Mesodermal cell (in vitro differentiated cells): ENCODE data around the gene GCNA.

Experiments used
- H3K27ac ChIP-seq: 2 replicates; pipeline ENCODE4 v1.7.0; 2013; ENCODE audit warnings: mild to moderate bottlenecking, low read depth, low read length, moderate library complexity; ENCODE audit not compliant: severe bottlenecking
- H3K36me3 ChIP-seq: 2 replicates; pipeline ENCODE4 v1.7.1; 2013; ENCODE audit warnings: mild to moderate bottlenecking, low read length, moderate library complexity; ENCODE audit not compliant: control insufficient read depth, insufficient read depth
- H3K4me1 ChIP-seq: one replicate; pipeline ENCODE4 v1.7.1; 2013; ENCODE audit warnings: mild to moderate bottlenecking, low read length; ENCODE audit not compliant: insufficient read depth, control insufficient read depth, poor library complexity, severe bottlenecking
- H3K4me3 ChIP-seq: 2 replicates; pipeline ENCODE4 v1.7.0; 2013; ENCODE audit warnings: low read length, control low read depth, mild to moderate bottlenecking; ENCODE audit not compliant: insufficient read depth, poor library complexity, severe bottlenecking; ENCODE audit errors: extremely low read depth
- H3K9me3 ChIP-seq: 2 replicates; pipeline ENCODE4 v1.7.1; 2013; ENCODE audit warnings: mild to moderate bottlenecking, low read length, moderate library complexity; ENCODE audit not compliant: control insufficient read depth
- WGBS, 2 experiments: methylation state at CpG; one replicate each; pipeline ENCODE4 v1.1.5; 2013; ENCODE audit warnings: missing lambda C conversion rate in 2 of 2; ENCODE audit not compliant: insufficient coverage in 2 of 2; 5-methylcytosine and 5-hydroxymethylcytosine counted together

Gene GCNA

GRCh38 chrX:71623714-71624113, 45.5 kb downstream of the GCNA start:
- Histone ChIP-seq H3K9me3 (no peaks in the 10 kb centered on the region), H3K4me3 (no peak overlapping the region), H3K4me1 (peaks cover 3% of the 10 kb centered on the region), H3K36me3 (no peaks in the 10 kb centered on the region), H3K27ac (no peak overlapping the region)
- 96% methylated on average over 3 of the region's 3 CpGs; no CpG with 5 or more reads in 1 of the 2 experiments for WGBS, 2 experiments

GRCh38 chrX:71625471-71625870, 47.2 kb downstream of the GCNA start:
- no peaks in the 10 kb centered on the region for H3K36me3 ChIP-seq
- peaks cover 3% of the 10 kb centered on the region for H3K4me1 ChIP-seq
- no peak overlapping the region for H3K4me3 ChIP-seq
- no peak overlapping the region for H3K27ac ChIP-seq
- no peaks in the 10 kb centered on the region for H3K9me3 ChIP-seq
- WGBS, 2 experiments = 100% methylated on average over 1 to 3 of the region's 5 CpGs

- WGBS, 2 experiments = 100% methylated on average over 2 to 3 of the region's 6 CpGs
- H3K36me3 ChIP-seq = no peaks in the 10 kb centered on the region
- H3K27ac ChIP-seq = no peak overlapping the region
- no peaks in the 10 kb centered on the region for H3K9me3 ChIP-seq
- H3K4me3 ChIP-seq = no peak overlapping the region
- peaks cover 3% of the 10 kb centered on the region for H3K4me1 ChIP-seq
Measured at GRCh38 chrX:71626576-71626975, 48.3 kb downstream of the GCNA start.

GRCh38 chrX:71627588-71628404, 49.6 kb downstream of the GCNA start:
- no peak overlapping the region for H3K4me3 ChIP-seq
- H3K9me3 ChIP-seq = no peaks in the 10 kb centered on the region
- WGBS, 2 experiments = 85 to 94% methylated on average over 4 to 5 of the region's 14 CpGs
- no peak overlapping the region for H3K27ac ChIP-seq
- peaks cover 3% of the 10 kb centered on the region for H3K4me1 ChIP-seq
- H3K36me3 ChIP-seq = no peaks in the 10 kb centered on the region

- WGBS, 2 experiments = 83% methylated on average over 1 of the region's 2 CpGs; no CpG with 5 or more reads in 1 of the 2 experiments
- Histone ChIP-seq H3K36me3 (no peaks in the 10 kb centered on the region), H3K4me3 (no peak overlapping the region), H3K9me3 (no peaks in the 10 kb centered on the region), H3K27ac (no peak overlapping the region), H3K4me1 (no peaks in the 10 kb centered on the region)
Measured at GRCh38 chrX:71629467-71629866, 51.2 kb downstream of the GCNA start.

GRCh38 chrX:71632923-71633657, 54.9 kb downstream of the GCNA start:
- H3K36me3 ChIP-seq = no peaks in the 10 kb centered on the region
- WGBS, 2 experiments = 95 to 100% methylated on average over 1 to 5 of the region's 10 CpGs
- H3K9me3 ChIP-seq = no peaks in the 10 kb centered on the region
- H3K4me3 ChIP-seq = no peak overlapping the region
- no peak overlapping the region for H3K27ac ChIP-seq
- peaks cover 5% of the 10 kb centered on the region for H3K4me1 ChIP-seq

- H3K4me1 ChIP-seq = peaks cover 5% of the 10 kb centered on the region
- no peak overlapping the region for H3K4me3 ChIP-seq
- 86 to 100% methylated on average over 1 of the region's 6 CpGs for WGBS, 2 experiments
- no peak overlapping the region for H3K27ac ChIP-seq
- no peaks in the 10 kb centered on the region for H3K9me3 ChIP-seq
- no peaks in the 10 kb centered on the region for H3K36me3 ChIP-seq
Measured at GRCh38 chrX:71634366-71634765, 56.1 kb downstream of the GCNA start.

GRCh38 chrX:71636438-71637252, 58.4 kb downstream of the GCNA start:
- H3K4me1 ChIP-seq = peaks cover 5% of the 10 kb centered on the region
- WGBS, 2 experiments = 100% methylated on average over 1 of the region's 9 CpGs; no CpG with 5 or more reads in 1 of the 2 experiments
- H3K4me3 ChIP-seq = no peak overlapping the region
- no peaks in the 10 kb centered on the region for H3K9me3 ChIP-seq
- no peak overlapping the region for H3K27ac ChIP-seq
- no peaks in the 10 kb centered on the region for H3K36me3 ChIP-seq

GRCh38 chrX:71637253-71637618, 59.0 kb downstream of the GCNA start:
- Histone ChIP-seq H3K9me3 (no peaks in the 10 kb centered on the region), H3K36me3 (no peaks in the 10 kb centered on the region), H3K4me3 (no peak overlapping the region), H3K4me1 (peaks cover 5% of the 10 kb centered on the region), H3K27ac (no peak overlapping the region)
- 100% methylated on average over 1 to 2 of the region's 3 CpGs for WGBS, 2 experiments

- H3K4me1 ChIP-seq = peaks cover 5% of the 10 kb centered on the region
- H3K4me3 ChIP-seq = no peak overlapping the region
- WGBS, 2 experiments = 60 to 93% methylated on average over 1 to 3 of the region's 4 CpGs
- H3K9me3 ChIP-seq = no peaks in the 10 kb centered on the region
- H3K36me3 ChIP-seq = no peaks in the 10 kb centered on the region
- H3K27ac ChIP-seq = no peak overlapping the region
Measured at GRCh38 chrX:71637848-71638247, 59.6 kb downstream of the GCNA start.
